SK-N-SH treated with all-trans-retinoic acid at 6 μM for 48 hours (cell line): ENCODE results near the gene URB2.

Experiments
- ATAC-seq: fragments of 200-7000 bp; cut with Tn5 transposase; 3 replicates; pipeline ENCODE4 v1.9.1; 2020; ENCODE audit warnings: mild to moderate bottlenecking, moderate library complexity
- ARNTL ChIP-seq: fragments of 450-650 bp; formaldehyde crosslinking; IDR thresholded peaks from 2 replicates; pipeline ENCODE4 v1.5.0; 2020; ENCODE audit warnings: low read depth, mild to moderate bottlenecking, moderate library complexity, borderline replicate concordance
- BACH2 ChIP-seq: fragments of 250-450 bp; sonication (Bioruptor Pico); IDR thresholded peaks from 2 replicates; pipeline ENCODE4 v1.9.0; 2021; ENCODE audit warnings: mild to moderate bottlenecking, borderline replicate concordance
- CSDC2 ChIP-seq: fragments of 250-450 bp; sonication (Bioruptor Pico); IDR thresholded peaks from 2 replicates; pipeline ENCODE4 v1.5.0; 2020; ENCODE audit warnings: mild to moderate bottlenecking, moderate library complexity
- CSRNP3 ChIP-seq: fragments of 250-450 bp; sonication (Bioruptor Pico); IDR thresholded peaks from 2 replicates; pipeline ENCODE4 v1.5.1; 2021; ENCODE audit warnings: mild to moderate bottlenecking, moderate library complexity
- ESRRG ChIP-seq: fragments of 250-450 bp; sonication (Bioruptor Pico); IDR thresholded peaks from 2 replicates; pipeline ENCODE4 v1.6.1; 2021; ENCODE audit warnings: mild to moderate bottlenecking
- GLIS3 ChIP-seq: fragments of 250-450 bp; sonication (Bioruptor Pico); IDR thresholded peaks from 2 replicates; pipeline ENCODE4 v1.5.0; 2020; ENCODE audit warnings: mild to moderate bottlenecking, moderate library complexity
- ISL1 ChIP-seq: fragments of 250-450 bp; sonication (Bioruptor Pico); IDR thresholded peaks from 2 replicates; pipeline ENCODE4 v2.1.2; 2022; ENCODE audit warnings: mild to moderate bottlenecking, moderate library complexity
- OSR1 ChIP-seq: fragments of 250-450 bp; sonication (Bioruptor Pico); IDR thresholded peaks from 2 replicates; pipeline ENCODE4 v1.8.0; 2022; ENCODE audit warnings: moderate library complexity, mild to moderate bottlenecking, inconsistent platforms
- PPARA ChIP-seq: fragments of 250-450 bp; sonication (Bioruptor Pico); IDR thresholded peaks from 2 replicates; pipeline ENCODE4 v1.5.0; 2020; ENCODE audit warnings: mild to moderate bottlenecking, borderline replicate concordance
- RARB ChIP-seq: fragments of 250-450 bp; sonication (Bioruptor Pico); IDR thresholded peaks from 2 replicates; pipeline ENCODE4 v1.8.0; 2021; ENCODE audit warnings: mild to moderate bottlenecking, moderate library complexity
- SNAI2 ChIP-seq: fragments of 250-450 bp; sonication (Bioruptor Pico); IDR thresholded peaks from 2 replicates; pipeline ENCODE4 v1.5.0; 2020; ENCODE audit warnings: mild to moderate bottlenecking, moderate library complexity
- TOX ChIP-seq: fragments of 250-450 bp; sonication (Bioruptor Pico); IDR thresholded peaks from 2 replicates; pipeline ENCODE4 v1.8.0; 2021; ENCODE audit warnings: mild to moderate bottlenecking, moderate library complexity, borderline replicate concordance
- TSHZ2 ChIP-seq: fragments of 250-450 bp; sonication (Bioruptor Pico); IDR thresholded peaks from 2 replicates; pipeline ENCODE4 v1.5.0; 2020; ENCODE audit warnings: mild to moderate bottlenecking, moderate library complexity
- ZC3H10 ChIP-seq: fragments of 250-450 bp; sonication (Bioruptor Pico); IDR thresholded peaks from 2 replicates; pipeline ENCODE4 v1.5.1; 2021; ENCODE audit warnings: mild to moderate bottlenecking, moderate library complexity
- ZFP3 ChIP-seq: fragments of 250-450 bp; sonication (Bioruptor Pico); IDR thresholded peaks from 2 replicates; pipeline ENCODE4 v1.5.0; 2020; ENCODE audit warnings: mild to moderate bottlenecking, moderate library complexity
- ZFP30 ChIP-seq: fragments of 450-650 bp; formaldehyde crosslinking; IDR thresholded peaks from 2 replicates; pipeline ENCODE4 v1.5.0; 2022; ENCODE audit warnings: mild to moderate bottlenecking, moderate library complexity
- ZNF565 ChIP-seq: fragments of 450-650 bp; formaldehyde crosslinking; conservative IDR thresholded peaks from 2 replicates; pipeline ENCODE4 v1.5.0; 2020; ENCODE audit warnings: low read depth, mild to moderate bottlenecking, moderate library complexity
- ZNF70 ChIP-seq: fragments of 450-650 bp; formaldehyde crosslinking; IDR thresholded peaks from 2 replicates; pipeline ENCODE4 v1.5.0; 2020; ENCODE audit warnings: mild to moderate bottlenecking, moderate library complexity
- ZNF8 ChIP-seq: fragments of 450-650 bp; formaldehyde crosslinking; IDR thresholded peaks from 2 replicates; pipeline ENCODE4 v1.5.0; 2020; ENCODE audit warnings: mild to moderate bottlenecking, moderate library complexity
- TF ChIP-seq, protein P1 (sequence below): fragments of 250-450 bp; sonication (Bioruptor Pico); IDR thresholded peaks from 2 replicates; pipeline ENCODE4 v1.8.0; 2020; ENCODE audit warnings: mild to moderate bottlenecking, moderate library complexity, borderline replicate concordance
- TF ChIP-seq, protein P2 (sequence below): fragments of 250-450 bp; sonication (Bioruptor Pico); IDR thresholded peaks from 2 replicates; pipeline ENCODE4 v1.5.1; 2020; ENCODE audit warnings: low read depth, mild to moderate bottlenecking, moderate library complexity

URB2 gene

GRCh38 chr1:229645324-229645993 is 19.4 kb downstream of the URB2 start:
- TF ChIP-seq ISL1 (CRISPR knock-in tag) (no peak), PPARA (CRISPR knock-in tag) (no peak), ZNF70 (CRISPR knock-in tag) (no peak), CSRNP3 (CRISPR knock-in tag) (no peak), TSHZ2 (CRISPR knock-in tag) (no peak), BACH2 (CRISPR knock-in tag) (no peak), ARNTL (no peak), OSR1 (CRISPR knock-in tag) (no peak)
- TF ChIP-seq, protein P1, sequence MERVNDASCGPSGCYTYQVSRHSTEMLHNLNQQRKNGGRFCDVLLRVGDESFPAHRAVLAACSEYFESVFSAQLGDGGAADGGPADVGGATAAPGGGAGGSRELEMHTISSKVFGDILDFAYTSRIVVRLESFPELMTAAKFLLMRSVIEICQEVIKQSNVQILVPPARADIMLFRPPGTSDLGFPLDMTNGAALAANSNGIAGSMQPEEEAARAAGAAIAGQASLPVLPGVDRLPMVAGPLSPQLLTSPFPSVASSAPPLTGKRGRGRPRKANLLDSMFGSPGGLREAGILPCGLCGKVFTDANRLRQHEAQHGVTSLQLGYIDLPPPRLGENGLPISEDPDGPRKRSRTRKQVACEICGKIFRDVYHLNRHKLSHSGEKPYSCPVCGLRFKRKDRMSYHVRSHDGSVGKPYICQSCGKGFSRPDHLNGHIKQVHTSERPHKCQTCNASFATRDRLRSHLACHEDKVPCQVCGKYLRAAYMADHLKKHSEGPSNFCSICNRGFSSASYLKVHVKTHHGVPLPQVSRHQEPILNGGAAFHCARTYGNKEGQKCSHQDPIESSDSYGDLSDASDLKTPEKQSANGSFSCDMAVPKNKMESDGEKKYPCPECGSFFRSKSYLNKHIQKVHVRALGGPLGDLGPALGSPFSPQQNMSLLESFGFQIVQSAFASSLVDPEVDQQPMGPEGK (CRISPR knock-in tag) = no peak
- TF ChIP-seq, protein P2, sequence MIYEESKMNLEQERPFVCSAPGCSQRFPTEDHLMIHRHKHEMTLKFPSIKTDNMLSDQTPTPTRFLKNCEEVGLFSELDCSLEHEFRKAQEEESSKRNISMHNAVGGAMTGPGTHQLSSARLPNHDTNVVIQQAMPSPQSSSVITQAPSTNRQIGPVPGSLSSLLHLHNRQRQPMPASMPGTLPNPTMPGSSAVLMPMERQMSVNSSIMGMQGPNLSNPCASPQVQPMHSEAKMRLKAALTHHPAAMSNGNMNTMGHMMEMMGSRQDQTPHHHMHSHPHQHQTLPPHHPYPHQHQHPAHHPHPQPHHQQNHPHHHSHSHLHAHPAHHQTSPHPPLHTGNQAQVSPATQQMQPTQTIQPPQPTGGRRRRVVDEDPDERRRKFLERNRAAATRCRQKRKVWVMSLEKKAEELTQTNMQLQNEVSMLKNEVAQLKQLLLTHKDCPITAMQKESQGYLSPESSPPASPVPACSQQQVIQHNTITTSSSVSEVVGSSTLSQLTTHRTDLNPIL (CRISPR knock-in tag) = no peak
- TF ChIP-seq, all 23 proteins: peak for 0
- ATAC-seq = no peak

DNA sequence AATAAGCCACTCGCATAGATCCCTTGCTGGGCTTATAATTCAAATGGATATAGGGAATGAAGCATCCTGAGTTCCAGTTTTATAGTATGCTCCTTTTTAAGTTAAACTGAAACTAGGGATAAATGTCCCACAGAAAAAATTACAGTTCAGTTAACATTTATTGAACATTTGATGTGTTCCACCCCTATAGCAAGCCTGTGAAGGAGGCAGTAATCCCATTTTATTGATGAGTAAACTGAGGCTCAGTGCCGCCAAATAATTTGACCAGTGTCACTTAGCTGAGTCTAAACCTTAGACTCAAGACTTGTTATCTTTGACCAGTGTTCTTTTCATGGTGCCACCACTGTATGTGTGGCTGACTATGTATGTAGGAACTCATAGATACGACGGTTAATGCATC is 22.4 kb downstream of the URB2 start:
- TF ChIP-seq ZNF70 (CRISPR knock-in tag) (no peak), ZNF8 (CRISPR knock-in tag) (no peak), SNAI2 (CRISPR knock-in tag) (no peak), RARB (no peak), ZNF565 (no peak), ISL1 (CRISPR knock-in tag) (no peak)
- TF ChIP-seq, protein P2 (CRISPR knock-in tag) = no peak
- ATAC-seq = no peak

DNA sequence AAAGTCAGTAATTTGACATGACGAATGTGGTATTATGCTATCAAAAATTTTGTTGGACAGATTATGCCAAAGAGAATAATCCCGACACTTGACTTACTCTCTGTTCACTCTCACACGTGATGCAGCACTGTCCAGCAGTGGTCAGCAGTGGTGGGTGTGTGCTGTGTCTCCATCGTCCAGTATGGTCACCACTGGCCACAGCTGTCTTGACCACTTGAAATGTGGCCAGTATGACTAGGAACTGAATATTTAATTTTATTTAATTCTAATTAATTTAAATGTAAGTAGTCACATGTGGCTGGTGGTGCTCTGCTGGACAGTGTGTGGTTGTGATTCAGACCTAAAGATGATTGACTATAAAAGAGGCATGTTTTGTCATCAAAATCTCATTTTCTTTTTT is 24.0 kb downstream of the URB2 start:
- ATAC-seq = no peak
- TF ChIP-seq, protein P1 (CRISPR knock-in tag) = no peak
- no peak for TF ChIP-seq ESRRG
- TF ChIP-seq ZNF565 = no peak
- TF ChIP-seq ISL1 (CRISPR knock-in tag) = no peak
- no peak for TF ChIP-seq CSDC2 (CRISPR knock-in tag)
- no peak for TF ChIP-seq ZC3H10
- no peak for TF ChIP-seq ZFP30 (CRISPR knock-in tag)
- no peak for TF ChIP-seq ZNF70 (CRISPR knock-in tag)
- TF ChIP-seq CSRNP3 (CRISPR knock-in tag) = no peak
- no peak for TF ChIP-seq ZFP3
- TF ChIP-seq RARB = no peak
- TF ChIP-seq BACH2 (CRISPR knock-in tag) = no peak
- no peak for TF ChIP-seq TSHZ2 (CRISPR knock-in tag)
- no peak for TF ChIP-seq TOX
- no peak for TF ChIP-seq ZNF8 (CRISPR knock-in tag)
- TF ChIP-seq SNAI2 (CRISPR knock-in tag) = no peak
- no peak for TF ChIP-seq GLIS3 (CRISPR knock-in tag)
